ENCODE data around the gene SORBS1.

- TF ChIP-seq GATA2 (IDR thresholded peaks at IDR 0.05; ENCODE audit: low read depth, low read length) (no peak), GATA3 (IDR thresholded peaks at IDR 0.05; ENCODE audit: low read depth, low read length) (no peak)
Measured at GRCh38 chr10:95475003-95475383, 86.2 kb downstream of the SORBS1 start.

Measured in SH-SY5Y (cell line).